Ramos (cell line): ENCODE measurements around the gene LSM12.
"Not testable (repeated sequence)": the region's sequence is repeated elsewhere in the genome, so short reads cannot be mapped to it uniquely, and the experiment has no call there.

Experiments used
- in situ Hi-C: fragments of 300-500 bp; cut with MboI; formaldehyde crosslinking; loops from one replicate; pipeline ENCODE4 v1.14.3; 2022; ENCODE audit warnings: low sequenced_read_pairs; ENCODE audit not compliant: unreplicated experiment

Gene LSM12

GRCh38 chr17:44045486-44045885 lies 21.0 kb downstream of the LSM12 start:
- in situ Hi-C loops, result no loop called here

GRCh38 chr17:44044071-44044470 lies 22.4 kb downstream of the LSM12 start:
- in situ Hi-C loops, result loop anchor here (5.0 kb wide), 1 partner anchor 102 kb away; the partner anchor contains the start of gene PPY

GRCh38 chr17:44043272-44043696 lies 23.2 kb downstream of the LSM12 start:
- in situ Hi-C loops, result loop anchor here (5.0 kb wide), 1 partner anchor 101 kb away; the partner anchor contains the start of gene PPY

GRCh38 chr17:44039829-44040635 lies 26.4 kb downstream of the LSM12 start:
- in situ Hi-C loops, result loop anchor here (5.0 kb wide), 1 partner anchor 98 kb away; the partner anchor contains the start of gene PPY

GRCh38 chr17:44038604-44039011 lies 27.9 kb downstream of the LSM12 start:
- in situ Hi-C loops, result no loop called here

- in situ Hi-C loops, result no loop called here
These were observed 29.0 kb downstream of the LSM12 start for GRCh38 chr17:44037471-44037870.

GRCh38 chr17:44034688-44035087 lies 31.8 kb downstream of the LSM12 start:
- in situ Hi-C loops, result not testable (repeated sequence)

- in situ Hi-C loops, result no loop called here
These were observed 32.5 kb downstream of the LSM12 start for GRCh38 chr17:44033861-44034408.

- in situ Hi-C loops, result no loop called here
These were observed 36.0 kb downstream of the LSM12 start for GRCh38 chr17:44030482-44030881.

- in situ Hi-C loops, result no loop called here
These were observed 36.7 kb downstream of the LSM12 start for GRCh38 chr17:44029736-44030135.

GRCh38 chr17:44024853-44025252 lies 41.6 kb downstream of the LSM12 start:
- in situ Hi-C loops, result no loop called here

- in situ Hi-C loops, result no loop called here
These were observed 42.2 kb downstream of the LSM12 start for GRCh38 chr17:44024271-44024663.

GRCh38 chr17:44023545-44024270 lies 42.8 kb downstream of the LSM12 start:
- in situ Hi-C loops, result no loop called here

- in situ Hi-C loops, result no loop called here
These were observed 44.2 kb downstream of the LSM12 start for GRCh38 chr17:44022246-44022645.

- in situ Hi-C loops, result not testable (repeated sequence)
These were observed 45.2 kb downstream of the LSM12 start for GRCh38 chr17:44021227-44021626.

- in situ Hi-C loops, result no loop called here
These were observed 51.9 kb downstream of the LSM12 start, which contains the start of gene TMEM101 for GRCh38 chr17:44014437-44015172. TMEM101 (minus strand) TSS chr17:44014963; CDS start chr17:44014952, 11 bp downstream.

GRCh38 chr17:44014133-44014436 lies 52.4 kb downstream of the LSM12 start:
- in situ Hi-C loops, result no loop called here

- in situ Hi-C loops, result no loop called here
These were observed 53.6 kb downstream of the LSM12 start for GRCh38 chr17:44012874-44013273.

GRCh38 chr17:44012391-44012790 lies 54.1 kb downstream of the LSM12 start:
- in situ Hi-C loops, result no loop called here

- in situ Hi-C loops, result no loop called here
These were observed 54.6 kb downstream of the LSM12 start for GRCh38 chr17:44011876-44012275.
